Activated T-helper 17 cell treated with anti-CD3 and anti-CD28 coated beads, Interleukin-2, amount 50 U/mL, for 72 hours (primary cell): ENCODE measurements around the gene FARS2. TPM values are rescaled to one million over a fixed set of nuclear protein-coding genes. Genes with fewer than 3 reads are reported as not detected.
"Not testable (repeated sequence)": the region's sequence is repeated elsewhere in the genome, so short reads cannot be mapped to it uniquely, and the experiment has no call there.

Experiments
- ATAC-seq: fragments of 150-1000 bp; cut with Tn5 transposase; replicated peaks from 2 replicates; pipeline ENCODE4 v1.10.0; 2021; ENCODE audit warnings: mild to moderate bottlenecking, moderate library complexity
- H3K27ac Mint-ChIP-seq: one replicate; pipeline ENCODE4 v1.8.0; 2022; ENCODE audit warnings: mixed read lengths
- H3K27me3 Mint-ChIP-seq: one replicate; pipeline ENCODE4 v1.8.0; 2022; ENCODE audit warnings: mixed read lengths
- H3K36me3 Mint-ChIP-seq: one replicate; pipeline ENCODE4 v1.8.0; 2022; ENCODE audit warnings: low read depth, mild to moderate bottlenecking, mixed read lengths
- H3K4me1 Mint-ChIP-seq: one replicate; pipeline ENCODE4 v1.8.0; 2022; ENCODE audit warnings: mixed read lengths
- H3K4me3 Mint-ChIP-seq: one replicate; pipeline ENCODE4 v1.8.0; 2022; ENCODE audit warnings: mild to moderate bottlenecking, mixed read lengths
- H3K9me3 Mint-ChIP-seq: one replicate; pipeline ENCODE4 v1.8.0; 2022; ENCODE audit warnings: mixed read lengths
- total RNA-seq, 2 donors: library from RNA; stranded (reverse); gene quantifications; one replicate each; pipeline ENCODE4 v1.2.3, GENCODE V29; 2022

The FARS2 gene
- total RNA-seq, 2 donors from 2014 or later: 19.3 to 48.3 TPM

DNA sequence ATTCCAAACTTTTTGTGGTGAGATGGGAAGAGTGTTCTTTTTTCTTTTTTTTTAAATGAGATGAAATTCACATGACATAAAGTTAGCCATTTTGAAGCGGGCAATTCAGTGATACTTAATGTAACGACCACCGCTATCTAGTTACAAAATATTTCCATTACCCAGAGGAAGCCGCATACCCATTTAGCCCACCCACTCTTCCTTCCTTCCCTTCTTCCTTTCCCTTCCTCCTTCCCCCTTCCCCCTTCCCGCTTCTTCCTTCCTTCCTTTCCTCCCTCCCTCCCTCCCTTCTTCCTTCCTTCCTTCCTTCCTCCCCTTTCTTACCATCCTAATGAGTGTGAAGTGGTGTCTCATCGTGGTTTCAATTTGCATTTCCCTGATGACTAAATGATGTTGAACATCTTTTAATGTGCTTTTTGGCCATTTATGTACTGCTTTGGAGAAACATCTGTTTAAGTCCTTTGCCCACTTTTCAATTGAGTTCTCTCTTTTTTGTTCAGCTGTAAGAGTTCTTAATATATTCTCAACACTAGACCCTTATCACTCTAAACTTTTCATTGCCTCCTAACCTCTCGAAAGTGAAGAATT lies 371.1 kb downstream of the FARS2 start:
- peaks cover 11% of the 10 kb centered on the region for H3K4me1 Mint-ChIP-seq
- no peaks in the 10 kb centered on the region for H3K27me3 Mint-ChIP-seq
- no peak overlapping the region for H3K4me3 Mint-ChIP-seq
- peak overlapping the region; percentile 13 for H3K27ac Mint-ChIP-seq
- peaks cover 3% of the 10 kb centered on the region for H3K9me3 Mint-ChIP-seq
- H3K36me3 Mint-ChIP-seq: peaks cover 5% of the 10 kb centered on the region
- no peak for ATAC-seq

DNA sequence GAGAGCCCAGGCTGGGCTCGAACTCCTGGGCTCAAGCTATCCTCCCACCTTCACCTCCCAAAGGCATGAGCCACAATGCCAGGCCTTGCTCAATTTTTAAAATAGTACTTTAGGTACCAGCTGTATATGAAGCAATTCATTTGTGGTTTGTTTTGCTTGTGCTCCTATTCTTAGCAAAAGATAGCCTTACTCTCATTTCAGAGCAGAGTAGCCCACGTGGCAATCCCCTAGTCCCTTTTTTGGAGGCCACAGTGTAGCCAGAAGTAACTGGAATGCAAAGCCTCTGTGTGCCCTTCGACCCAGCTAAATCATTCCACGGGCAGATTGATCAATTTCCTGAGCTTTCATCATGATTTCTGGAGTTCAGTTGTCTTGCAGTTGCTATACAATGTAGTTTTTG lies 373.2 kb downstream of the FARS2 start:
- ATAC-seq: no peak
- peaks cover 11% of the 10 kb centered on the region for H3K4me1 Mint-ChIP-seq
- H3K4me3 Mint-ChIP-seq: no peak overlapping the region
- no peaks in the 10 kb centered on the region for H3K27me3 Mint-ChIP-seq
- peaks cover 3% of the 10 kb centered on the region for H3K9me3 Mint-ChIP-seq
- H3K27ac Mint-ChIP-seq: no peak overlapping the region
- peaks cover 5% of the 10 kb centered on the region for H3K36me3 Mint-ChIP-seq

DNA sequence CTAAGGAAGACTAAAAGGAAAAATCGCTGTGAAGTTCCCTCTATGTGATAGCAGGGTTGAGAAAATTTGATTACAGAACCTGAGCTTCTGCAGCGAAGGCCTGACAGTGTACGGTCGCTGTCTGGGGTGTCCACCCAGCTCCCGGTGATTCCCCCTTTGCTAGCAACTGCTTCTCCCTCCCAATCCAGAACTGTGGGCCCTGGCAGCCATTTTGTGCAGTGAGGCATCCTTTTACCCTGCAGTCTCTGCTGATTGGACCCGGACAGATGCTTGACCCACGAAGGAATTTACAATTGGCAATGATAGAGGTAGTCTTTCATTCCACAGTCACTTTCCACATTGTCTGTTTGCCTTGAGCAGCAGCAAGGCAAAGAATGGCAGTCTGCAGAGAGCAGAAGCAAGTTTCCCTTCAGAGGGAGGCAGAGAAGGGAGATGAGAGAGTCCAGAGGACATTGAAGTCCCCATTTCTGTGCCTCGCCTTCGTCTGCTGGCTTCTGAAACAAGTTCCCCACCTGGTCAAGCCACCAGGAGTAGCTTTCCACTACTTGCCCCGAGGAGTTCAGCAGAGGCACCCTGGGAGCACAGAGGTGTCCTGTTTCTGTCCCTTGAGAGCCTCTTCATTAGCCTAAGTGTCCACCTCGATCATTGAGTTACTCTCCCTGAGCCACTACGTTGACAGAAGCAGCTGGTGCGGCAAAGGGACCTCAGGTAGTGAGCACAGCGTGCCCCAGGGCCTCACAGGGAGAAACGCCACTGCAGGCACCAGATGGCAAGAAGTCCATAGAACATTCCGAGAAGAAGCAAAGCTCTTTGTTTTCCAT lies 375.1 kb downstream of the FARS2 start:
- peaks cover 8% of the 10 kb centered on the region for H3K4me1 Mint-ChIP-seq
- H3K36me3 Mint-ChIP-seq: peaks cover 5% of the 10 kb centered on the region
- no peaks in the 10 kb centered on the region for H3K27me3 Mint-ChIP-seq
- H3K27ac Mint-ChIP-seq: no peak overlapping the region
- H3K9me3 Mint-ChIP-seq: peaks cover 12% of the 10 kb centered on the region
- H3K4me3 Mint-ChIP-seq: no peak overlapping the region
- no peak for ATAC-seq

DNA sequence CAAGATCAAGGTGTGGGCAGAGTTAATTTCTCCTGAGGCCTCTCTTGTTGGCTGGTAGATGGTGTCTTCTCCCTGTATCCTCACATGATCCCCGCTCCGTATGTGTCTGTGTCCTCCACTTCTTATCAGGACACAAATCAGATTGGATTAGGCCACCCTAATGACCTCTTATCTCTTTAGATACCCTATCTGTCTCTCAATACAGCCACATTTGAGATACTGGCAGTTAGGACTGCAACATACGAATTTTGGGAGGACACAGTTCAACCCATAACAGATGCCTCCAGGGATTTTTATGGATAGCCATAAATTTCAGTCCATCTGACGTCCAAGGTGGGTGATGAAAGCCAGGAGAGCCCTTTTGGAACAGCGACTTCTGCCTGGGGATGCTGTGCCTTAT lies 376.4 kb downstream of the FARS2 start:
- Mint-ChIP-seq H3K27ac (no peak overlapping the region), H3K27me3 (no peaks in the 10 kb centered on the region), H3K9me3 (peaks cover 9% of the 10 kb centered on the region), H3K4me3 (no peak overlapping the region), H3K4me1 (peaks cover 3% of the 10 kb centered on the region), H3K36me3 (peaks cover 4% of the 10 kb centered on the region)
- ATAC-seq: no peak

DNA sequence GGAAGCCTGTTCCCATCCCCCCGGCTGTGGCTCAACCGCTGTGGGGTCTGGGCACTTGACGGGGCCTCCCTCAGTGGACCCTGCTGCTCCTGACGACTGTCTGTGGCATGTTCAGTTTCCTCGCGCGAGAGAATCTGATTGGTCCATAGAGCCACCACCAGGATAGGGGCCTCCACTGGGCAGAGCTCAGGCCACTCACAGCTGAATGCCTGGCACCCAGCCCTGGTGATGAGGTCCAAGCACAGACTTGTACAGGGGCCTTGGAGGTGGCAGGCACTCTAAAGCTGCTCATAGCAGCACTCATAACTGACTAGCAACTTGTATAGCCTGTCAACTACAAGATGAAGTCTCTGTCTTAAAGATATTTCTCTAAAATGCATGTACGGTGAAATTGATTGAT lies 377.4 kb downstream of the FARS2 start:
- no peaks in the 10 kb centered on the region for H3K27me3 Mint-ChIP-seq
- peaks cover 9% of the 10 kb centered on the region for H3K9me3 Mint-ChIP-seq
- H3K36me3 Mint-ChIP-seq: no peaks in the 10 kb centered on the region
- H3K4me3 Mint-ChIP-seq: no peak overlapping the region
- no peaks in the 10 kb centered on the region for H3K4me1 Mint-ChIP-seq
- ATAC-seq: no peak
- no peak overlapping the region for H3K27ac Mint-ChIP-seq

DNA sequence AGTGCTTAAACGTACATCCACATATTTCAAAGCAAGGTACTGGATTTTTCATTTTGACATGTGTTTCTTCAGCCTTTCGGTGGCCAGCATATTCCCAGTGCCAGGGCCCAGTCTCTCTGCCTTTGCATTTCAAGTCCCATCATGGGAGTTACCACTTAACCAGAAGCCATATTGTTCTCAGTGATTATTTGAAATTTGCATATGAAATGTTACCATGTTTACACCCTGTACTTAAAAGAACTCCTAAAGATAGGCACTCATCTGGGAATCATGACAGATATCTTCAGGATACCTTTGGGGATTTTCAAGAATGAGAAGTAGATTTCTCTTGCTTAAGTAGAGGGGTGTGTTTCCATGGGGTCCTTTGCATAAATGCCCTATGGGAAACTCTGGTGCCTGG lies 377.9 kb downstream of the FARS2 start:
- no peak for ATAC-seq
- Mint-ChIP-seq H3K27me3 (no peaks in the 10 kb centered on the region), H3K4me1 (no peaks in the 10 kb centered on the region), H3K4me3 (no peak overlapping the region), H3K27ac (no peak overlapping the region), H3K36me3 (no peaks in the 10 kb centered on the region), H3K9me3 (peaks cover 9% of the 10 kb centered on the region)

DNA sequence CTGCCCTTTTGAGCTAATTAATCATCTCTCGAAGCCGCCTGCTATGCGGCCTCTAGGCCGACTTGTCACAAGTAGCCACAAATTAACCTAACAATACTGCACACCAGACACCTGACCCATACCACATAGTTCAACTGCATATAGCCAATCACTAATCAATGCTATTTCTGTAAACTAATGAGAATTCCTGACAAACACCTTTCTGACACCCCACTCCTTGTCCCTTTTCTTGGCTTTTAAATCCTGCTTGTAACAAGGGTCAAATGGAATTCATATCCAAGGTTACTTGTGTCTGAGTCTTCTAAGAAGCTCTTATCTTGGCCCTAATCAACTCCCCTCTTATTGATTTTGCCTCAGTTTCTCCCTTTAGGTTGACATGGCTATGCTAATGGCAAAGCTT lies 379.3 kb downstream of the FARS2 start:
- Mint-ChIP-seq H3K27me3 (no peaks in the 10 kb centered on the region), H3K36me3 (no peaks in the 10 kb centered on the region), H3K9me3 (peaks cover 9% of the 10 kb centered on the region), H3K4me3 (no peak overlapping the region), H3K4me1 (no peaks in the 10 kb centered on the region), H3K27ac (no peak overlapping the region)
- no peak for ATAC-seq

DNA sequence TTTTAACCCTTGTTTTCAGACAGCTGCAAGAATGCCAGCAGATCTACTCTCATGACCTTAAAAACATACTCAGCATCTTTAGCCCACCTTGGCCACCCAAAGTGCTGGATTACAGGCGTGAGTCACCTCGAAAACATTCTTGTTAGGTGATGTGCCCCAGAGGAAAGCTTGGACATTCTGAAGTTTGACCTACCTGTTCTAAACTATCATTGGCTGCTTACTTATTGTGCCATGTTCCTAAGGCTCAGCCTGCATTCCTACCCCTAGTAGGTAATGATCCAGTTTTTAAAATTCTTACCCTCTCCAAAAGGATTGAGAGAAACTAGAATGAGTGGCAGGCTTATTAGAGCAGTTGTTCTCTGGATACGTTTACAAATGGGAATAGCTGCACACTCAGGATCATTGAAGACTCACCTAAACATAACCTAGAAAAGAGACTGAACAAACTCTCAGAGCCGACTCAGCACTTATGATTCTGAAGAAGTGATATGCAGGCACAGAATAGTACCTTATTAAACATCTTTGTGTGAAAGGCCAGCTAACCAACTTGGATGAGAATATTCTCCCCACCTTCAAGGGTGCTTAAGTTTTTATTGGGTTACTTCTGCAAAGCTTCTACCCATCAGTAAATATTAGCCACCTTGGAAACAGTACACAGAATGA lies 383.3 kb downstream of the FARS2 start:
- H3K4me3 Mint-ChIP-seq: no peak overlapping the region
- ATAC-seq: no peak

DNA sequence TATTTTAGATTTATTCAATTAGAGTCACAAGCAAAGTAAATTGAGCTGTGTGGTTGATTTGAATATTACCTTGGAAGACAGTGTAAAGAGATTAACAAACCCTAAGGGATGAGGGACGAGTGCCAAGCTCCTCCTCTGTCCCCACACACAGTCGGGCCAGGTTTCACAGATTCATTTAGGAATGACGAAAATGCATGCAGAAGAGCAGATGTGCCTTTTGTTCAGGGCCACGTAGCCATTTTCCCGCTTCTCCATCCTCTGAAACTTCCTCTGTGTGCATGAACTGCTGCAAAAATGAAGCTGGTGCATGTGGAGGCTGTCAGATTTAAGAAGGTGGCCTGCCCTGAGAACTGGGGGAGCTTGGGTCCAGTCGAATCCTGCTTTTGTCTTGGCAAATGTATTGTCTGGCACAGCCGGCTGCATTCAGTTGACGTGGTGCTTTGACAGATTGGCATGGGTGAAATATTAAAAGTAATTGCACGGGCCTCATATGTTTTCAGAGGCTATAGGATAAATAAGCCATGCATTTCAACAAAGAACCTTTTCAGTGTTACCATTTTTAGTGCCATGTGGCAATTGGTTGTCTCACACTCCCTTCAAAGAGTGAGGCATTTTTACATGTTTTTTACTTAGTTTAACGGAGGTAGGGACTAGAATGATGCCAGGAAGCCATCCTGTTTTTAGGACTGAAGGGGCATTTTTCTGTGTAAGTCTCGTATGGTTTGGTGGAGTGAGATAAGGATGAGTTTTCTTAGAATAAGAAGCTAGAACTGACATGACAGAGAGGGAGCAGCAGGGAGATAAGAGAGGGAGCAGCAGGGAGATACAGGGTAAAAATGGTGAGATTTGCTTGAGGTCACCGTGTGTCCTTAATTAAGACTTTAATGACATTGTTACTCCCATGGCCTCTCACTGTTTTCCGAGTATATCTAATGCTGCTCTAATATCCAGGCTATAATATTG lies 384.3 kb downstream of the FARS2 start:
- Mint-ChIP-seq H3K4me1 (peaks cover 5% of the 10 kb centered on the region), H3K9me3 (peaks cover 4% of the 10 kb centered on the region), H3K27ac (no peak overlapping the region), H3K36me3 (no peaks in the 10 kb centered on the region), H3K4me3 (no peak overlapping the region), H3K27me3 (no peaks in the 10 kb centered on the region)
- ATAC-seq: no peak

More for the DNA sequence above, 383.3 kb downstream of the FARS2 start:
- Mint-ChIP-seq H3K27me3 (no peaks in the 10 kb centered on the region), H3K27ac (no peak overlapping the region), H3K9me3 (peaks cover 9% of the 10 kb centered on the region), H3K36me3 (no peaks in the 10 kb centered on the region), H3K4me1 (peaks cover 5% of the 10 kb centered on the region)

DNA sequence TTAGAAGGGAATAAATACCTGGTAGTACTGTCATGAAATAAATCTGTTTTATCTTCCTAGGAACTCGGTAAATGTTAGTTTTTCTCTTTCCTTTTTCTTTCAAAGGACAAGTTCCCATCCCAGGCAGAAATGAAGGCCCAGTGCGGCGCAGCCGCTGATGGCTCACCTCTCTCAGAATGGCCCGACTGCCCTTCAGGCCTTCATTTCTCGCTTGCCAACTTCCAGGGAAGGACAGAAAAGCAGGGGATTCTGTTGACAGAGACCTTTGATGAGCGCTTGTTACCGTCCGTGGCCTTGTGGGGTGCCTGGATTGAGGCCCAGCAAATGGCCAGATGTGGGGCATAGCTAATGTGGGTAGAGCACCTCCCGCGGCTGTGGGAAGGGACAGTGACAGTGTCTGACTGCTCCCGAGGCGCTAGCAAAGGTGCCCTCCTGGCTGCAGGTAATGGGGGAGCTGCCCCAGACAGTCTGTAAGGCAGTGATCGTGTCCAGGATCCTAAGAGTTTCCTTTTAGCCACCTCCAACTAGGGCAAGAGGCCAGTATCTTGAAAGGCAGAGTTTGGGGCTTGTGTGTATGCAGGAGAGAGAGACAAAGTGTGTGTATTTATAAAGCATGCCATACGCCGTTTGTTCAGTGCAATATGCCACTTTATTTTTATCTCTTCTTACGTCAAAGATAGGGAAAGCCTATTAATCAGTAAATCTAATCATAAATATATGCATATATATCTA lies 391.3 kb downstream of the FARS2 start:
- Mint-ChIP-seq H3K4me3 (no peak overlapping the region), H3K27me3 (no peaks in the 10 kb centered on the region), H3K4me1 (no peaks in the 10 kb centered on the region), H3K27ac (no peak overlapping the region), H3K9me3 (no peaks in the 10 kb centered on the region), H3K36me3 (peaks cover 6% of the 10 kb centered on the region)
- no peak for ATAC-seq

DNA sequence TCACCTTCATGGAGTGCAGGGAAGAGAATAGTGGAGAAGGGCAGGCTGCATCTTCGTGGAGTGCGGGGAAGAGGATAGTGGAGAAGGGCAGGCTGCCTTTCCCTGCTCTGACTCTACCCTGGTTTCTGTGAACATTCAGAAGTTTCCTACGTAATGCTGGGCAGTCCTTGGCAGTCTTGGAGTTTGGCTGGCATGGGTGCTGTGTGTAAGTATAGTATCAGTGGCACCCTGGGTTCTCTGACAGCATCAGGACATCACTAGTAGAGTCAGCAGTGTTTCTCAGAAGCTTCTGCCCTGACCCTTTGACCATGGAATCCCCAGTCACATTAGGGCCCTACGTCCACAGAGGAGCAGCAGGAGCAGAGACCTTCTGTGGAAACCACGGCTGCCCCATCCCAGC lies 392.5 kb downstream of the FARS2 start:
- H3K27me3 Mint-ChIP-seq: no peaks in the 10 kb centered on the region
- H3K4me1 Mint-ChIP-seq: no peaks in the 10 kb centered on the region
- peaks cover 6% of the 10 kb centered on the region for H3K36me3 Mint-ChIP-seq
- H3K27ac Mint-ChIP-seq: no peak overlapping the region
- ATAC-seq: no peak
- no peak overlapping the region for H3K4me3 Mint-ChIP-seq
- H3K9me3 Mint-ChIP-seq: no peaks in the 10 kb centered on the region

DNA sequence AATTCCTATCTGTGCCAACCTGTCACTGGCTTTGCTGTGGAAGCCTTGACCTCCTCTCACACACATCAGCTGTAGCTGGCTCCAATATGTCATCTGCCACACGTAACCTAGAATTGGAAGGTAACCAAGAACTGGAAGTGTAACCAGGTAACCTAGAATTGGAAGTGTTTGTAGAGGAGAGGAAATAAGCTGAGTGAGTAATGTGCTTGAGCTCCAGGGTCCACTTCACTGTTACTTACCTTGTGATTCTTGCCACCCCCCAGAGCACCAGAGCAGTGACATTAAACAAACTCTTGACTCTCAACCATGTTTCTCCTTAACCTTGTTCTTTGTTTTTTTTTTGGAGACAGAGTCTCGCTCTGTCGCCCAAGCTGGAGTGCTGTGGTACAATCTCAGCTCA lies 394.9 kb downstream of the FARS2 start:
- no peaks in the 10 kb centered on the region for H3K27me3 Mint-ChIP-seq
- no peak for ATAC-seq
- H3K27ac Mint-ChIP-seq: no peak overlapping the region
- H3K4me1 Mint-ChIP-seq: peaks cover 3% of the 10 kb centered on the region
- H3K9me3 Mint-ChIP-seq: peaks cover 6% of the 10 kb centered on the region
- peaks cover 6% of the 10 kb centered on the region for H3K36me3 Mint-ChIP-seq
- no peak overlapping the region for H3K4me3 Mint-ChIP-seq

DNA sequence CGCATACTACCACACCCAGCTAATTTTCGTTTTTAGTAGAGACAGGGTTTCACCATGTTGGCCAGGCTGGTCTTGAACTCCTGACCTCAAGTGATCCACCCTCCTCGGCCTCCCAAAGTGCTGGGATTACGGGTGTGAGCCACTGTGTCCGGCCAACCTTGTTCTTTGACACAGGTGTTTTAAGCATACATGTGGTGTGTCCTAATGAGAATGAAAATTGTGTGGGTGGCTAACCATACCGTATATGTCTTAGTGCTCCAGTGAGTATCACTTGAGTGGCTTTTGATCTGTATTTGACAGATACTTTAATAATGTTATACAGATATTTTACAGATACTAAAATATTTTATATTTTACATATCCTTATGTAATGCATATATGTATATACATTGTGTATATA lies 395.4 kb downstream of the FARS2 start:
- H3K36me3 Mint-ChIP-seq, H3K4me1 Mint-ChIP-seq, H3K27ac Mint-ChIP-seq, ATAC-seq, H3K4me3 Mint-ChIP-seq, H3K27me3 Mint-ChIP-seq: not testable (repeated sequence)
- peaks cover 11% of the 10 kb centered on the region for H3K9me3 Mint-ChIP-seq
